Islet precursor cell (in vitro differentiated cells): ENCODE results near the gene AAR2.

Experiments used
- DNase-seq: peaks from one replicate; pipeline ENCODE4 v3.0.0-alpha.2; 2018

Gene AAR2

DNA sequence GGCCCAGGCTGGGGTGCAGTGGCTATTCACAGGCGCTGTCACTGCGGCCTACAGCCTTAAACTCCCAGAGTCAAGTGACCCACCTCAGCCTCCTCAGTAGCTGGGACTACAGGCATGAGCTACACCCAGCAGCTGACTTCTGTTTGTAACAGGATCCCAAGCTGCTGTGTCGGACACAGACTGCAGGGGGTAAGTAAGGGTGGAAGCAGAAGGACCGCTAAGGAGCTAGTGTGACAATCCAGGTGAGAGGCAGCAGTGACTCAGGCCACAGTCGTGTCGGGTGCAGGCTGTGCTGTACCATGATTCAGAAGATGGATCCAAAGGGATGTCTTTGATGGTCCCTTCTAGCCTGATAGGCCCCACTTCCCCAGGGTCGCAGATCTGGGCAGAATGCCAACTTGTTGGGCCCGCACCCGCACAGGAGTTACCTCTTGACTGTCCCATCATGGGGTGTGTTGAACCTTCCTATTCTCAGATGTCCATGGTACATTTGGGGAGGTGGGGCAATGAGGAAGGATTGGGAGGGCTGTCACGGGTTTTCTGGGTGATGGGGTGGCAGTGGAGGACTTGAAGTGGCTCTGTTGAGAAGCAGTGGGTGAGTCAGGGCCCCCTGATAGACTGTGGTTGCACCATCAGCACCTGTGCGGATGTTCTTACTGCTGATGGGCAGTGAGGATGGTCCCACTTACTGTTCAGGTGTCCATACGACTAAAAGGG is 25.3 kb downstream of the AAR2 start:
- DNase-seq: peak; percentile 48

DNA sequence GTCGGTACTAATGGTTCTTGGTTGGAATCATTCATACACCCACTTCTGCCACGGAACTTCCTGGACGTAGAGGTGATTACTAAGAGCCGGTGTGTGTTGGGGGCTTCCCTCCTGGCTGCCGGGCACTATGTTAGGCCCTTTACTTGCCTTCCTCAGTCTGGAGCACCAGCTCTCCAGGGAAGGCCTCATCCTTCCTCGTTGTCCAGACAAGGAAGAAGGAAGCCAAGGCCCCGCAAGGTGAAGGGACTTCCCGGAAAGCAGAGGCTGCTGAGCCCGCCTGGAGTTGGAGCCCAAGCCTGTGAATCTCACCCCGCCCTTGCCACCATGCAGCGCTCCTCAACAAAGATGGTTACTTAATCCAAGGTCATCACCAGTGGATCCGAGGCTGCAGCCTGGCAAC is 26.2 kb downstream of the AAR2 start:
- no peak for DNase-seq

DNA sequence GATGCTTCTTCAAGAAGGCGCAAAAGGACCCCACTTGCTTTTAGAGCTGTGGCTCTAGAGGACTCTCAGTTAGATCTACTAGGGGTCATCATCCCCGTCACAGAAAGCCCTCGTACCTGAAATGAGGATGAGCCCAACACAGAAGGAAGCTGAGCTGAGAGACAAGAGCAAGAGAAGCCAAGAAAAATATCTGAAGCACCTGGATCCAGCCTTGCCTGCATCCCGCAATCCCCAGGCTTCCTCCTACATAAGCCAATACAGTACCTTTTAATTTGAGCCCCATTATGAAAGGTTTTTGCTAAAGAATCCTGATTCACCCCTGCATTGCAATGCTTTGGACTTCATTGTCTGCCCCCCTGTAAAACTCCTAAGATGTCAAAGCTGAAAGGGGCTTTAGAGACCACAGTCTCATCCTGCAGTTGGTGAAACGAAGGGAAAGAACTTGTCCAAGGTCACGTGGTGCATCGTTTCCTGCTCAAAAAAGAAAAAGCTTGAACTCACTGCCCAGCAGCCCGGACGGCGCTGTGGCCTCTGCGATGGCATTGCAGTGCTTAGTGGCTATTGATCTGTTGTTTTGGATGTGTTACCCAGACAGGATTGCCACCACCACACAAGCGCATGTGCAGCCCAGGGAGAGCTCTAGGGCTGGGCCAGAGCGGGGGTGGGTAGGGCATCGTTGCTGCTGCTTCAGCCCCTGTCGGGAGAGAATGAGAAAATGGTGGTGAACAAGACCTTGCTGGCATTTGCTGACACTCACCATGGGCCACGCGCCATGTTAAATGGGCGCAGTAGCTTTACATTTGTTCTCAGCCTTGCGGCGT is 28.4 kb downstream of the AAR2 start:
- DNase-seq: peak; percentile 47

DNA sequence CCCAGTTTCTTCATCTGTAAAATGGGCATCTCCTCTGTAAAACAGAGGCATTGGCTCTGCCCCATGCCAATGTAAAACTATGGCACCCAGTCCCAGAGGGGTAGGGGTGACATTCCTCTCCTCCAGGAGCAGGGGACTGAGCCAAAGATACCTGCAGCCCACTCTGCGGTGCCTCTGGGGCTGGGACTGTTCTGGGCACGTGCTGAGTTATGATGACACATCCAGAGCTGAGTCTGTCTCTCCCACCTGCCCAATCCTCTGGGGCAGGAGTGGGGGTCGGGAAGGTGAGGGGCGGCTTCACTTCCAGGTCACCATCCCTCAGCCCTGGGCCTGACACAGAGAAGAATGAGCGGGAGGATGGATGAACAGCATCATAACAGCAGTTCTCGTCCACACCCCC is 29.9 kb downstream of the AAR2 start:
- no peak for DNase-seq

DNA sequence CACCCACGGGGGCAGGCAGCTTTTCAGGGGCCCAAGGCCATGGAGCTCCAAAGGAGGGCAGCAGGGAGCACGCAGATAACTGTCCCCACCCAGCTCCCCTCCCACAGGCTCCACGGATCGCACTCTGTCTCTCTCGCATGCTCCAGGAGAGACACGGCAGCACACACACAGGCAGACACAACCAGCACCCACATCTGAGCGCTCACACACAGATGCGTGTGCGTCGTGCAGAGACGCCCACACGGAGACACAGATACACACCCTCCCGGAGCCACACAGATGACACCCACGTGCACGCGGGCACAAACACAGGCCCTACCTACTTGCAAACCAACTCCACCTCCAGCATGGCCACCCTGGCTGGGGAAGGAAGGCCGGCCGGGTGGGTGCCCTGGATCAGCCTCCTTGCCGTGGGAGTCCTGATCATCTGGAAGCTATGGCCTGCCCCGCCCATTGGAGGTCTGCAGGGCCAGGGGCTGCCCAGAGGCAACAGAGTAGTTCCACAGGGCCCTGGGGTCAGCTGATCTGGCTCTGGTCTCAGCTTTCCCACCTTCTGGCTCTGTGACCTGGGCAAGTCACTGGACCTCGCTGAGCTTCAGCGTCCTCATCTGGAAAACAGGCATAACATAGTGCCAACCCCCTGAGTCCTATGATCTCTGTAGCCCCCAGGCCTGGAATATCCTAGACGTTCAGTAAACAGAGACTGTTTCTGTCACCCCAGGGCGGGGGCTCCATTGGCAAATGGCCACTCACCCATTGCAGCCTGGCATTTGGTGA is 31.5 kb downstream of the AAR2 start:
- DNase-seq: peak; percentile 61

DNA sequence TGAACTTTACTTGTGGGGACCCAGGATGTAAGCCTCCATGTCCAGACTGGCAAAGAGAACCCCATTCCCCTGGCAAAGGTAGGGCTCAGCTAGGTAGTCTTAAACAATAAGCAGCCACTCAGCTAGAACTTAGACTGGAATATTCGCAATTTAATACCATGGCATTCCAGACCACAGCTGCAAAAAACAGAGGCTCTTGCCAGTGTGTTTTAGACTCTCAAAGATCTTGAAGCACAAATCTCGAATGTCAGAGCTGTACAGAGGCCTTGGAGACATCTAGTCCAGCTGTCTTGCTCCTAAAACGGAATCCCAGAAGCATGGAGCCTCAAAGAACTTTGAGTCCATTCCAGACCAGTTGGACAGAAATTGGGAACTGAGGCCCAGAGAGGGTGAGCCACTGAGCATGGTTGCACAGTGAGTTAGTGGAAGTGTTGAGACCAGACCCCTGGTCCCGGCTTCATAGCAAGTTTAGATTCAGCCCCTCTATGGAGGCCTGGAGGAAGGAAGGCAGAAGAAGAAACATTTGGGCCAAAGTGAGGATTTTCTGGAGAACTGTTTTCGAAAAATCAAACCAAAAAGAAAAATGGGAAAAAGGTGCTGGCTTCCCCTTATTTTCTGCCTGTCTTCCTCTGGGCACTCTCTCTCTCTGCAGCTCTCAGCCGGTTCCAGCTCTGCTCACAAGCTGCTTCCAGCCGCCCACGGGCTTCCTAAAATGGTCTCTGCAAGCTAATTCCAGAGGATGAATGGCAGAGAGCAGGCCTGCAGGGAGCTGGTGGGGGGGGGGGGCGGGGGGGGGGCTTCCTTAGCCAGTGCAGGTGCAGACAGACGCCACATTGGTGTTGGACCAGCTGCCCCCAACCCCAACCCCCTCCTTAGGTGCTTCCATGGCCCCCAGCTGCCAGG is 32.4 kb downstream of the AAR2 start:
- peak; percentile 55 for DNase-seq

DNA sequence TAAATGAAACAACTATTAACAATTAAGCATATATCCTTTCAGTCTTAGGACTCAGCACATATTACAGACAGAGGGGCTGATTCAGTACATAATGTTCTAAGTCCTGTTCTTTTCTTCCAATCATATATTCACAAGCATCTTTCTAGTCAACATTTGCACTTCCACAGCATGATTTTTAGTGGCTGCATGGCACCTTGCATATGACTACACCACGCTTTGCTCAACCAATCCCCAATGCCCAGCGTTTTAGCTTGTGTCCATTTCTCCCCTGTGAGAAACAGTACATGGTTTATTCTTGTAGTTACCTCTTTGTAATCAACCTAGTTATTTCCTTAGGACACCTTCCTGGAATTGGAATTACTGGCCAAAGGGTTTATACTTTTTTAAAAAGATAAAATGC is 33.2 kb downstream of the AAR2 start:
- DNase-seq: no peak

DNA sequence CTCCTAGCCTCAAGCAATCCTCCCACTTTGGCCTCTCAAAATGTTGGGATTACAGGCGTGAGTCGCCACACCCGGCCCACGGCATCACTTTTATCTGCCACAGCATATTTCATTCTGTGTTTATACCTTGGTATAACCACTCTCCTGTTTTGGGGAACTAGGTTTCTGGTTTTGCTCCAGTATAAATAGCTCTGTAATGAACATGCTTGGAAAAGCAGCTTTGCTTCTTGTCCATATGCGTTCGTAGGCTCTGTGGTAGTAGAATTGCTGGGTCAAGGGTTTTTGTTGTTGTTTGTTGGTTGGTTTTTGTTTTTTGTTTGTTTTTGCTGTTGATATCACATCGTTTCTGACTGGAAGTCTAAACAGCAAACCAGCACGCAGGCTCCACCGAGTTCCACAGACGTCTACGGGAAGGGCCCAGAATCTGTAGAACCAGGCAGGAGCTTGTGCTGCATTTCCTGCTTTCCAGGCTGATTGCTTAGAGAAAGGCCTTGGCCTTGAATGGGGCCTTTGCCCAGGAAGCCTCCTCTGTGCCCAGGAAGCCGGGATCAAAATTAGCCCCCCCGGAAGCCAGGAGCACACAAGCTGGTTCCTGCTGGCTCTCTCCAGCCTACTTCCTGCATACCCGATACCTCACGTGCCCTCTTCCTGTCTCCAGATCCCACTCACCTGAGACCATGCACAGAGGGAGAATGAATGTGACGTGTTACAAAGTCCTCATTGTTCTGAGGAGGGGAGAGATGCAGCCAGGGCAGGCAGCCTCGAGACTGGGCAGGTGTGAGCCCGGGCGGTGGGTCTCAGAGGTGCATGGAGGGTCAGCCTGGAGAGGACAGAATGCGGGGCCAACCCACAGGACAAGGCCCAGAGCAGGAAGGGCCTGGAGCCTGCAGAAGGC is 34.7 kb downstream of the AAR2 start:
- peak; percentile 66 for DNase-seq

DNA sequence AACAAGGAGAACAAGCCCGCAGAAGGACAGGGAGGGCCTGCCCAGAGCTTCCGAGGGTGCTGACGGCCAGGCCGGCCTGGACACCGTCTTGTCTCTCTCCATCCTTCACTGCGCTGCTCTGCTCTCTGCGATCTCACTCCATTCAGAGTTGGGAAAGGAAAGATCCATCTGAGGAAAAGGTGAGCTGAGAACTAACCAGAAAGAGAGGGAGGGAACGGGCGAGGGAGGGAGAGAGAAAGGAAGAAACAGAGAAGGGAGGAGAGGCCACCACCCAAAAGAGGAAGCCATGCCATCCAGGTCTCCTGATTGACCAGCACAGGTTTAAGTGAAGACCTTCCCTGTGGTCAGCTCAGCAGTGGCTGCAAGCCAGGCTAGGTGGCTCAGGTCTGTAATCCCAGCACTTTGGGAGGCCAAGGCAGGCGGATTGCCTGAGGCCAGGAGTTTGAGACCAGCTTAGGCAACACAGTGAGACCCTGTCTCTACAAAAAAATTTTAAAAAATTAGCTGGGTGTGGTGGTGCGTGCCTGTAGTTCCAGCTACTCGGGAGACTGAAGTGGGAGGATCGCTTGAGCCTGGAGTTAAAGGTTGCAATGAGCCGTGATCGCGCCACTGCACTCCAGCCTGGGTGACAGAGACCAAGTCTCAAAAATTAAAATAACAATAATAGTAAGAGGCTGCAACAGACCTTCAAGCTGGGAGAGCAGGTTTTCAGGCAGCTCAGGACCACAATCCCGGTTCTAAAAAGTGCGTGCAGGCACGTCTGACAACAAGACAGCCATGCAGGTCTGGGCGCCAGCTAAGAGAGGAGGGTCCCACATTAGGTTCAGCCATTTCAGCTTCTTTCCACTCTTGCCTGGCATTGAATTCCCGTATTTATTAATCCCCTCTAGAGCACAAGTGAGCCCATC is 35.6 kb downstream of the AAR2 start:
- DNase-seq: no peak

DNA sequence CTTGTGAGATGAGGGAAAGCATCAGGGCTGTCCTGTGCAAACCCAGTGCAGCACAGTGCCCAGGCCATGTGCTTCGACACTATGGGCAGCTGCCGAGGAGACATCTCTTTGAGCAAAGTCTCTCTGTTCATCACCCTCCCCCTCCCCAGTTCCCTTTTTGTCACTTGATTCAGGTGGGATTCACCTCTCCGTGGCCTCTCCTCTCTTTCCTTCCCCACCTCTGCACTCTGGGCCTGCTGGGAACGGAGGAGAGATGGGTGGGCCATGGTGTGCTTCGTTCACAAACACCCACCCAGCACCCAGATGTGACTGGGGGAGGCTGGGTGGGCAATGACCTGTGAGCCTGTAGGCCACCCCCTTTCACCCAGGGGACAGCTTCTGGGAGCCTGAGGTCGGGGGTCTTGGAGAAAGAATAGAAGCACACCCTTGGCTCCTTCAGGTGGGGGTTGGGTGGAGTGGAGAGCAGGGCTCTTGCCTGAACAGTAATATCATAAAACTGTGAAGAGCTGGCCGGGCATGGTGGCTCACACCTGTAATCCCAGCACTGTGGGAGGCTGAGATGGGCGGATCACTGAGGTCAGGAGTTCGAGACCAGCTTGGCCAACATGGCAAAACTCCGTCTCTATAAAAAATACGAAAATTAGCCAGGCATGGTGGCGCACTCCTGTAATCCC is 36.4 kb downstream of the AAR2 start:
- no peak for DNase-seq

DNA sequence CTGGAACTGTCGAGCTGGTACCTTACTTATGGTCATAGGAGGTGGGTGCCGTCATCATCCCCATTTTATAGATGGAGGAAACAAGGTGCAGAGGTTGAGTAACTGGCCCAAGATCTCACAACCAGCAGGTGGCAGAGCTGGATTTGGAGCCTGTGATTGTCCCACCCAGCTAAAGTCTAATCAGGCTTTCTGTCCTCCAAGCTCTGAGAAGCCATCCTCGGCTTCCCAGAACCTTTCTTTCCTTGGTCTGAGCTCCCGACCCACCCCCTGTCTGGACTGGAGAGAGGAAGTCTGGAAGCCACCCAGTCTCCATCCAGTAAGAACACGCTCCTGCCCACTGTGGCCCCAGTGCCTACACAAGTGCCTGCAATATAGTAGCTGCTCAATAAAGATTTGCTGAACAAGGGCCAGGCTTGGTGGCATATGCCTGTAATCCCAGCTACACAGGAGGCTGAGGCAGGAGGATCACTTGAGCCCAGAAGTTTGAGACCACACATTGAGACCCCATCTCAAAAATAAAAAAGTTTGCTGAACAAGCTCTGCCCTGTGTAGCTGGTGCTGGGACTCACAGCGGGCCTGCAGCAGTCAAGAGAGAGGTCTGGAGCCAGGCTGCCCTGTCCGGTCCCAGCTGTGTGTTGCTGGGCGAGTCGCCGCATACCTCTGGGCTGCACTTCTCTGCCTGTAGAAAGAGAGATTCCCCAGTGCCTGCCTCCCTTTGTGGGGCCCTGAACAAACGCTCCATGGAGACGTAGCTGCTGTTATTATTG is 37.3 kb downstream of the AAR2 start:
- DNase-seq: peak; percentile 71

DNA sequence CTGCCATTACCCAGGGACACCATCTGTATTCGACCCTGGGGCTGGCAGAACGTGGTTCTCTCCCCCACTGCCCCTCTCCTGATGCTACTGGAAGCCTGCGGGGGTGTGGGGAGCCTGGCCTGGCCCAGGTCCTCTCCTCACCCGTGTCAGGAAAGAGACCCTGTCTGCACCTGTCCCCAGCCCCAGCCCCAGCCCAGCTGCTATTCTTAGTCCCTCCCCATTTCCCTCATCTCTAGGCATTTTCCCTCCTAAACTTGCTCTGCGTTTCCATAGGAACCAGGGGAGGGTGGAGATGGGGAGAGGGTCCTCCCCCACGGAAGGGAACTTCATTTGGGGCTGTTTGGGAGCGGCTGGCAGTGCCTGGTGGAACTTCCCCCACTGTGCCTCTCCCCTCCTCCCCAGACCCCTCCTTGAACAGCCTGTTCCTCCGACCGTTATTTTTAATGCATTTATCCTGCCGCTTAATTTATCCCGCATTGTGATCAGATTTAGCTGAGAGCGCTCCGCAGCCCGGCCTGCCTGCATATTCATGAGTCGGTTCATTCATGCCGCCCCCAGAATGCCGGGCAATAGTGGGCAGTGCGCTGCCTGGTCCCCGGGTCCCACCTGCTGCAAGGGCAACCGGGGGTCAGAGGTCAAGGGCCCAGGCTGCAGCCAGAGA is 38.0 kb downstream of the AAR2 start:
- no peak for DNase-seq

DNA sequence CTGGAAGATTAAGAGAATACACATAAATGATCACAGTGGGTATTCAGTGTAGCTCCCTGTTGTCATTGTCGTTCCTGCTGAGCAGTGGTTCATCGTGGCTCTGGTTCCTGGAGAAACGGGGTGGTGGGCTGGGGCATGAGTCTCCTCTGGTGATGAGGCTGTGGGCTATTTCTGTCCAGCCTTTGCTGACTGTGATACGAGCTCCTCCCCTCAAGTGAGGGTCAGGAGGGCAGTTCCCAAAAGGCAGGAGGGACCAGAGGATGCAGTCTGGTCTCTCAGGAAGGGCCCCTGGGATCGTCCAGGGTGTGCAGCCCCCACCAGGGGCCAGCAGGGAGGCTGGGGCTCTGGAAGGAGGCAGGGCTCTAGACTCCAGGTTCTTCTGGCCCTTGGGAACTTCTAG is 38.7 kb downstream of the AAR2 start:
- DNase-seq: no peak

DNA sequence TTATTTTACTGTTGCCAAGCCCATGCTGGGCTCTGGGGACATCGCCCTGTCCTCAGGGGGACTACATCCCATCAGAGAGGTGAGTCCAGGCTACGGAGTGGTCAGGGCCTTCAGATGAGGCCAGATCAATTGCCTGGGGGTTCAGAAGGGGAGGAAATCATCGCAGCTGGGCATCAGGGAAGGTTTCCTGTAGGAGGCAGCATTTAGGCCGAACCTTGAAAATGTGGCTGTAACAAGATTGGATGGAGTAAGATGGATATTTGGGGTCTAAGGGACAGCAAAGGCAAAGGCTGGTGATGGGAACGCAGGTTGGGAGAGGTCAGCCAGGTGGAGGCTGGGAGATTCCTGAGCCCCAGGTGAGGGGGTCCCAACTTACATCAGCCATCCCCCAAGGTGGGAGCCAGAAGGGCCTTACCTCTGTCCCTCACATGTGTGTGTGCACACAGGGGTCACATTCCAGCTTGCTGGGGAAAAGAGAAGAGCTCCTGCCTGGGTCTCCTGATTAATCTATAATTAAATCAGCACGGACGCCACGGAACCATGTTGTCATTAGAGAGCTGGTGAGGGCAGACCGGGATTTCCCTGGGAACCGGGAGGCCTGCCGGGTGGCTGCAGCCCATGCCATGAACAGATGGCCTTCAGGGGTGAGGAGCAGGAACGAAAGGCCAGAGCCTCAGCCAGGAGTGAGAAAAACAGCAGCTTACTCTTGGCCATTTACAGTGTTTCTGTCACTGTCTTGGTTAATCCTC is 39.3 kb downstream of the AAR2 start:
- DNase-seq: no peak

DNA sequence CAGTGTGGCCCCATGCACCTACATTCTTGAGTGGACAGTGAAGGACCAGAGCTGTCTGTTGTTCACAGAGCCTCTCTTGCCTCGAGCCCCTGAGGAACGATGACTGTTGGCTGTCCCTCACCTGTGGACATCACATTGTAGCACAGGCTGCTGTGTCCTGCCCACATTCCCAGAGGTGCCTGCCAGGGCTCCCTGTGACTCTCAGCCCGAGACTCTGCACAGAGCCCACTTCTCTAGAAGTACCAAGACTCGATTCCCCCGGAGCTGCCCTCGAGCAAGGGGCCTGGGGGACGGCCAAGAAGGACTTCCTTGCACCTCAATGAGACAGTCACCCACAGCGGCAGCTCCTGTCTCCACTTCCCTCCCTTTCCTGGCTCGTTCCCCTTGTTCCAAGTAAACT is 41.3 kb downstream of the AAR2 start:
- DNase-seq: peak; percentile 54

DNA sequence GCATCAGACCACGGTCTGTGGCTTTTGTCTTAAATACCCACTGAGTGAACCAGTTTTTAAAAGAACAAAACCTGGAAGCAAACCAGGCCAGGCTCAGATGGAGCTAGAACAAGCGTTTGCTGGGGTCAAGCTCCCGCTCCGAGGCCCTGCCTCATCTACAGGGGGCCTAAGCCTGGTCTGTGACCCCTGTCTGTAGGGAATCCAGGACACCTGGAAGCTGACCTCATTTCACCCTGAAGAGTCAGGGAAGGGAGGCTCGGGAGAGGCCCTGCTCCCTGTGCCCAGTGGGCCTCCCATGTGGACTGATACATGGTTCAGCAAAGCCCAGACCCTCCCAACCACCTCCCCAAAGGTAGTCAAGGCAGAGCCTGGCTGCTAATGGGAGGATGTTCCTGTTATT is 43.1 kb downstream of the AAR2 start:
- DNase-seq: no peak

DNA sequence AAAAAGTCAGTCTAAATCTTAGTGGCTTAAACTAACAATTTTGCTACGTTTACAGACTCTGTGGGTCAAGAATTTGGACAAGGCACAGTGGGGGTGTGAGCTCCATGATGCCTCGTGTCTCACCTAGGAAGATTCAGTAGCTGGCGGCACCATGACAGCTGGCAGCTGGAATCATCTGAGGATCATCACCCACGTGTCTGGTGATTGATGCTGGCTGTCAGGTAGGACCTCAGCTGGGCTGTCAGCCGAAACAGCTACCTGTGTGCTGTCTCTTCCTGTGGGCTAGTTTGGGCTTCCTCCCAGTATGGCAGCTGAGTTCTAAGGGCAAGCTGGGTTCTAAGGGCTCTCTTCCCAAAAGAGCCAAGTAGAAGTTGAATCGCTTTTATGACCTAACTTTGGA is 43.5 kb downstream of the AAR2 start:
- DNase-seq: no peak
